HG02571 (cell line): ENCODE results near the gene MED13L.

Experiments used
- ATAC-seq: cut with Tn5 transposase; IDR thresholded peaks from one replicate; pipeline ENCODE4 v1.9.1; 2021; ENCODE audit warnings: mild to moderate bottlenecking, moderate library complexity; ENCODE audit not compliant: unreplicated experiment

The MED13L gene

DNA sequence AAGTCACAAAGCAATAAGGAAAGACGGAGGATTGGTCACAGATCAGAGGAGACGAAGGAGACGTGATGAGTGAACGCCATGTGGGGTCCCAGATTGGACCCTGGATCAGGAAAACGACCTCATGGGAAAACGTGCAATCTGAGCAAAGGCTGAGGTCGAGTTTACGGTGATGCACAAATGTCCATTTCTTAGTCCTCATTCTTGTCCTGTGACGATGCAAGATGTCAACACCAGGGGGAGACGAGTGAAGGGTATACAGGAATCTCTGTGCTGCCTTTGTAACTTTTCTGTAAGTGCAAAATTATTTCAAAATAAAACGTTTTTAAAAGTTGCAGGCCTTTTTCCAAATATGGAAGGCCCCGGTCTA, 329.8 kb downstream of the MED13L start:
- ATAC-seq, result no peak

DNA sequence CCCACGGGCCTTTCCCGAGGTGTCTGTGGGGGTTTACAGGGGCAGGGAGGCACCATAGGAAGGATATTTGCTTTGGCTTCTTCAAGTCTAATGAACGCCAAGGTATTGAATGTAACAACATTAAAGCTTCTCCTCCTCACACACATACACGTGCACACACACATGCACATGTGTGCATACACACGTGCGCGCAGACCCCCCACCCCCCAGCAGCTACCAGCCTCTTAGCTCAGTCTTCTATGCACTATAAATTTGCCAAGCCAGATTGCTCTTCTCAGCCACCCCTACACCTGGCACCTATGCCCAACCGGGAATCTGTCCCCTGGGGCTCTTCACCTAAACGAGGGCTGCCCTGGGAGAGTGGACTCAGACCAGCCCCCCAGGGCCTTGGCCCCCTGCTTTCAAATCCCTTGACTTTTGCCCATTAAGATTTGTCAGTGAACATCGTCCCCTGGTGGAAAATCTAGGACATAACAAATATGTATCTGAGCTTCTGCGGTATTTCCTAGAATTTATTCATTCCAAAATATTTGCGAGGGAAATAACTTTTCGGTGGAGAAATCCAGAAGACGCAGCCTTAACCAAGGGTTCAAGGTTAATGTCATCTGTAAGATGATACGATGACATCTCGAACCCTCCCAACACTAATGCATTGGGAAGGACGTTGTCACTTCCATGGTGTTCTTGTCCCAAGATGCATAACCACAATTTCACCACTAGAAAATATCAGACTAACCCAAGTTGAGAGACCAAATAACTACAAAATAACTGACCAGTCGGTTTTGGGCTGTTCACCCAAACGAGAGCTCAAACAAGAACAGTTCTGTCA, 330.4 kb downstream of the MED13L start:
- no peak for ATAC-seq

GRCh38 chr12:115946092-115946491, 331.4 kb downstream of the MED13L start:
- ATAC-seq, result no peak

GRCh38 chr12:115945491-115945885, 332.0 kb downstream of the MED13L start:
- no peak for ATAC-seq

DNA sequence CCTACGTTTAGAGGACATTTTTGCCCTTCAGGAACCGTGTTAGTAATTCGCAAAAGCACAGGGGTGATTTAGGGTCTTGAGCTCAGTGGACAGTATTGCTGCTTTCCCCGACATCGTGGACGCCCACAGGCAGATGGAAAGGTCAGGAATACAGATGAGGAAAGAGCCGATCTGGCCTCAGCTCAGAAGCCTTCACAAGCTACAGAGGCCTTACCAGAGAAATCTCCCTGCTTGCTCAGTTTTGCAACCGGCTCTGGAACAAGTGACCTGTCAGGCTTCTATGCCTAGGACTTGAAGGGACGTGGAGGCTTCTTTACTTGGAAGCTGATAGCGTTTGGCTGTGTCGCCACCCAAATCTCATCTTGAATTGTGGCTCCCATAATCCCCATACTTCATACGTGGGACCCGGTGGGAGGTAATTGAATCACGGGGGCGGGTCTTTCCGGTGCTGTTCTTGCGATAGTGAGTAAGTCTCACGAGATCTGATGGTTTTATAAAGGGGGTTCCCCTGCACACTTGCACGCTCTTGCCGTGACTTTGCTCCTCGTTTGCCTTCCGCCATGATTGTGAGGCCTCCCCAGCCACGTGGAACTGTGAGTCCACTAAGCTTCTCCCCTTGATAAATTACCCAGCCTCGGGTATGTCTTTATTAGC, 332.5 kb downstream of the MED13L start:
- ATAC-seq, result no peak

GRCh38 chr12:115944392-115944742, 333.1 kb downstream of the MED13L start:
- no peak for ATAC-seq

- no peak for ATAC-seq
Measured at GRCh38 chr12:115943630-115944391, 333.7 kb downstream of the MED13L start.

GRCh38 chr12:115943310-115943629, 334.2 kb downstream of the MED13L start:
- no peak for ATAC-seq

DNA sequence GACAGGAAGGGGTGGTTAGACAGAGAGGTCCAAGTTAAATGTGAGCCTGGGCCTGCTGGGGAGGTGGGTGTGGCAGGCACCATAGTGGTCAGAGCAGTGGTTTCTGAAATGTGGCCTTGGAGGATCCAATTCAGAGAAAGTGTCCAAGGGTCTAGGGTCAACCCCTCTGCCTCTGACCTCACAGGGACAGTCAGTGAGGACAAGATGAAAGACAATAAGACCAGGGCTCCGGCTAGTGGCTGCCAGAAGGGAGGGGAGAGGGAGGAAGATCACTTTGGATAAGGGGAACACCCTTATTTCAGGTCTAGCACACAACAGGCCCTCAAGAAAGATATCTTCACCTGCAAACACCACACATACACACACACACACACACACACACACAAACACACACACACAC, 335.1 kb downstream of the MED13L start:
- no peak for ATAC-seq

DNA sequence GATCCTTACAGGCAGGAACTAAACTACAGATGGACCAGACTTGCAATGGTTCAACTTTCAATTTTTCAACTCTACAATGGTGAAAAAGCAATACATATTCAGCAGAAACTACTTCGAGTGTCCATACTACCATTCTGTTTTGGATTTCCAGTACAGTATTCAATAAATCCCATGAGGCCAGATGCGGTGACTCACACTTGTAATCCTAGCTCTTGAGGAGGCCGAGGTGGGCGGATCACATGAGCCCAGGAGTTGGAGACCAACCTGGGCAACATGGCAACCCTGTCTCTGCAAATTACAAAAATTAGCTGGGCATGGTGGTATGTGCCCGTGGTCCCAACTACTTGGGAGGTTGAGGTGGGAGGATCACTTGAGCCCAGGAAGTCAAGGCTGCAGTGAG, 336.1 kb downstream of the MED13L start:
- no peak for ATAC-seq

- no peak for ATAC-seq
Measured at GRCh38 chr12:115938794-115939377, 338.6 kb downstream of the MED13L start.

DNA sequence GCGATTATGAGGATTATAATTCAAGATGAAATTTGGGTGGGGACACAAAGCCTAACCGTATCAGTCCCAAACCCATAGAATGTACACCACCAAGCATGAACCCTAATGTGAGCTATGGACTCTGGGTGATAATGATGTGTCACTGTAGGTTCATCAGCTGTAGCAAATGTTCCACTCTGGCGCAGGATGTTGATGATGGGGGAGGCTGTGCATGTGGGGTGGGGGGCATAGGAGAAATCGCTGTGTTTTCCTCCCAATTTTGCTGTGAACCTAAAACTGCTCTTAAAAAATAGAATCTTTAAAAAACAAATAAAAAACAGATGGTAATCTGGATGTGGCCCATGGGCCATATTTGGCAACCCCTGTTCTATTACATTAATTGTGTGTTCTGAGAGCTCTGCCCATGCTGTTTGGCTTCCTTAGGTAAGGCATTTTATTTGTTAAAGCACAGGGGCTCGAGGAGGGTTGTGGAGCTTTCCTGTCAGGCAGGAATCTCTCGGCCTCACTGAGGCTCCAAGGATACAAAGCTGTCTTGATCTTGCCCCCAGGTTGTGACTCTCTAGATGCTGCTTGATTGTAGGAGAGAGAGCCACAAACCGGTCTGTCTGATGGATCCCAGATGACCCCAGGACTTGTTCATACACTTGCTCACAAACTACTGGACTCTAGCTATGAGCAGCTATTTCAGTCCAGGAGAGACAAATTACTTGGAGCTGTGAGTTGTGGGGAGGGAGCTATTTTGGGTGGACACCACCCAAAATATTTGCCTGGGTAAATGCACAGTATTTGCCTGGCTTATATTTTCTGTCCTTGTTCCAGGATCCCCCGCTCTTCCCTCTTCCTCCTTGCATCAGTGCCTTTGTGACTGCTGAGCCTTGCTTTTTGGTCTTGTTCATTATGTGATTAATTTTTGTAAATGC, 340.2 kb downstream of the MED13L start:
- no peak for ATAC-seq

GRCh38 chr12:115934877-115935276, 342.6 kb downstream of the MED13L start:
- no peak for ATAC-seq

- no peak for ATAC-seq
Measured at GRCh38 chr12:115934046-115934445, 343.4 kb downstream of the MED13L start.

GRCh38 chr12:115932066-115932465, 345.4 kb downstream of the MED13L start:
- no peak for ATAC-seq

- ATAC-seq, result no peak
Measured at GRCh38 chr12:115930336-115930735, 347.2 kb downstream of the MED13L start.

- ATAC-seq, result no peak
Measured at GRCh38 chr12:115926037-115926670, 351.3 kb downstream of the MED13L start.

GRCh38 chr12:115923851-115924250, 353.6 kb downstream of the MED13L start:
- ATAC-seq, result no peak

DNA sequence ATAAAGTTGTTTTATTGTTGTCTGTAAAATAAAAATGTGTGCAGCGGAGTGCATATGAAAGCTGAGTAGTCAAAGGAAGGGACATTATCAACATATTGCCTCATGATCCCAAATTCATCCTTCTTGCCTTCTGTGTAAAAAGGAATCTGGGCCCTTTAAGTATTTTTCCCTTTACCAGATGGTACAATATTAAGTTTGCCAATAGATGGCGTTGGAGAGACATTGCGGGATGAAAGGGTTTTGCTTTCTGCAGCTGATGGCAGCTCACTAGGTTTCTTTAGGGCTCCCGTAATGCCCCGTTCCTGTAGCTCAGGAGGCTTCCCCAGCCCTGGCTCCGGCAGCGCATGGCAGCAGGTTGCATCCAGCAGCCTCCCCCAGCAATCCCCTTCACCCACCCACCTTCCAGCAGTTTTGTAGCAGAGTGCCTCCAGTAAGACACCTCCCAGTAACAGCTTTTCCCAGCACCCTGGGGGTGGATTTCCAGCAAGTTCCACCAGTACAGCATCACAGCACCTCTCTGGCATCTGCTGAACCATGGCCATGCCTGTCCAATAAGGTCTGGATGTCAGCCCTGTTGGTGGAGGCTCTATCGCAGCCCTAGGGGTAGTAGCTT, 354.4 kb downstream of the MED13L start:
- ATAC-seq, result no peak
